Measurements from ENCODE around the gene TRPC6.

GRCh38 chr11:101453682-101454081, 130.1 kb downstream of the TRPC6 start:
- TF ChIP-seq CTCF (IDR thresholded peaks at IDR 0.05) (no peak), POLR2A (IDR thresholded peaks at IDR 0.05) (no peak), POLR2AphosphoS5 (IDR thresholded peaks at IDR 0.05; ENCODE audit: insufficient read depth in 1 of 2, low read depth in 1 of 2) (no peak)

Data from vagina (tissue), 2 donors.